Naive thymus-derived CD4-positive, alpha-beta T cell (primary cell): ENCODE measurements around the gene MT1F. TPM values are rescaled to one million over a fixed set of nuclear protein-coding genes. Genes with fewer than 3 reads are reported as not detected.

Source experiments
- ATAC-seq: fragments of 150-1000 bp; cut with Tn5 transposase; 2 replicates; pipeline ENCODE4 v1.10.0; 2021; ENCODE audit warnings: mild to moderate bottlenecking, moderate library complexity
- CTCF ChIA-PET: fragments of 350-600 bp; sonication (Branson Sonifier 250); formaldehyde crosslinking; loops from one replicate; lab custom pipeline; 2021; ENCODE audit warnings: antibody characterized with exemption; lab: Charles Lee
- POLR2A ChIA-PET: fragments of 350-600 bp; sonication (Branson Sonifier 250); formaldehyde crosslinking; loops from one replicate; lab custom pipeline; 2021; ENCODE audit warnings: antibody characterized with exemption, inconsistent platforms; lab: Charles Lee
- DNase-seq, 9 donors: peaks; one replicate each; pipeline versions ENCODE4 v3.0.0 to v3.0.0-alpha.2; 2020 to 2022; ENCODE audit warnings: mixed read lengths in 1 of 9
- H3K27ac ChIP-seq: one replicate; pipeline ENCODE4 v1.7.0; 2013; ENCODE audit warnings: mild to moderate bottlenecking, low read depth, low read length, moderate library complexity
- H3K27me3 ChIP-seq, 2 donors: one replicate each; pipeline ENCODE4 v1.7.0; 2013; ENCODE audit warnings: low read length in 2 of 2, mild to moderate bottlenecking in 2 of 2, moderate library complexity in 2 of 2; ENCODE audit not compliant: control insufficient read depth in 2 of 2, insufficient read depth in 2 of 2
- H3K36me3 ChIP-seq, 3 experiments: 1 replicate in 2 of 3; 2 replicates in 1 of 3; pipeline ENCODE4 v1.7.0; 2013; ENCODE audit warnings: low read length in 3 of 3, mild to moderate bottlenecking in 3 of 3, moderate library complexity in 1 of 3; ENCODE audit not compliant: insufficient read depth in 3 of 3, control insufficient read depth in 2 of 3
- H3K4me1 ChIP-seq, 2 donors: one replicate each; pipeline ENCODE4 v1.7.0; 2013; ENCODE audit warnings: low read length in 2 of 2, mild to moderate bottlenecking in 2 of 2, moderate library complexity in 1 of 2; ENCODE audit not compliant: control insufficient read depth in 2 of 2, insufficient read depth in 2 of 2
- H3K4me3 ChIP-seq: 2 replicates; pipeline ENCODE4 v1.7.0; 2013; ENCODE audit warnings: mild to moderate bottlenecking, low read length
- H3K9me3 ChIP-seq, 3 experiments: 1 replicate in 2 of 3; 2 replicates in 1 of 3; pipeline ENCODE4 v1.7.0; 2013; ENCODE audit warnings: low read length in 3 of 3; ENCODE audit not compliant: control insufficient read depth in 2 of 3
- H3K27ac Mint-ChIP-seq, 9 donors: one replicate each; pipeline ENCODE4 v1.8.0; 2020 to 2022; ENCODE audit warnings: mixed read lengths in 9 of 9, mild to moderate bottlenecking in 8 of 9, moderate library complexity in 5 of 9, inconsistent platforms in 2 of 9
- H3K27me3 Mint-ChIP-seq, 5 donors: one replicate each; pipeline ENCODE4 v1.8.0; 2021 to 2022; ENCODE audit warnings: mixed read lengths in 5 of 5, mild to moderate bottlenecking in 1 of 5
- H3K36me3 Mint-ChIP-seq, 5 donors: one replicate each; pipeline ENCODE4 v1.8.0; 2020 to 2022; ENCODE audit warnings: mixed read lengths in 5 of 5, mild to moderate bottlenecking in 3 of 5, inconsistent platforms in 1 of 5
- H3K4me1 Mint-ChIP-seq, 7 donors: one replicate each; pipeline ENCODE4 v1.8.0; 2020 to 2022; ENCODE audit warnings: mixed read lengths in 7 of 7, mild to moderate bottlenecking in 3 of 7, inconsistent platforms in 1 of 7
- H3K4me3 Mint-ChIP-seq, 10 donors: one replicate each; pipeline ENCODE4 v1.8.0; 2020 to 2022; ENCODE audit warnings: mild to moderate bottlenecking in 10 of 10, mixed read lengths in 10 of 10, moderate library complexity in 6 of 10, inconsistent platforms in 2 of 10
- H3K9me3 Mint-ChIP-seq, 11 donors: one replicate each; pipeline ENCODE4 v1.8.0; 2020 to 2022; ENCODE audit warnings: mixed read lengths in 11 of 11, mild to moderate bottlenecking in 4 of 11, inconsistent platforms in 1 of 11, moderate library complexity in 1 of 11
- intact Hi-C, 2 donors: fragments of 100-400 bp; cut with micrococcal nuclease; formaldehyde crosslinking; loops; one replicate each; pipeline ENCODE4 v1.15.1; 2023
- polyA plus RNA-seq, 2 donors: library from polyadenylated mRNA; unstranded; fragments of 300-500 nt; fragmentation: Illumina TruSeq; gene quantifications; one replicate each; pipeline ENCODE4 v1.2.3, GENCODE V29; 2021
- total RNA-seq, 6 experiments: library from RNA in 5 of 6; stranded (reverse) in 5 of 6; gene quantifications; 1 replicate in 5 of 6; 2 replicates in 1 of 6; pipeline ENCODE4 v1.2.3 and lab custom pipeline; 2021 to 2026

The MT1F gene
- total and polyA plus RNA-seq, 7 experiments from 2014 or later: 5.6 to 42.4 (median 8.9) TPM

- Histone ChIP-seq H3K36me3 (no peaks in the 10 kb centered on the region), H3K27me3 (no peaks in the 10 kb centered on the region), H3K4me1 (peaks cover 13 to 22% of the 10 kb centered on the region in 2 donors), H3K27ac (no peak overlapping the region), H3K9me3 (no peaks in the 10 kb centered on the region), H3K4me3 (no peak overlapping the region)
- no peak overlapping the region for H3K4me3 Mint-ChIP-seq
- CTCF ChIA-PET: interaction anchor here (1.1 kb wide), 1 partner anchor 23 kb away, joined by 3 read pairs; no protein-coding TSS in a partner anchor
- no peak for ATAC-seq
- intact Hi-C loops: no loop called here
- H3K4me1 Mint-ChIP-seq: peaks cover 7 to 43% (median 36%) of the 10 kb centered on the region in 7 donors
- DNase-seq: no peak
- POLR2A ChIA-PET: interaction anchor here (0.8 to 2.1 kb wide), 6 partner anchors 8 to 166 kb away, joined by 3 to 7 read pairs (median 4); no protein-coding TSS in a partner anchor
- no peaks in the 10 kb centered on the region for H3K9me3 Mint-ChIP-seq
- peak overlapping the region in 2 of 9 donors; percentile 16 to 33 for H3K27ac Mint-ChIP-seq
- H3K36me3 Mint-ChIP-seq: peaks cover 0 to 5% (median 0%) of the 10 kb centered on the region in 5 donors
- H3K27me3 Mint-ChIP-seq: peaks cover 2 to 13% (median 8%) of the 10 kb centered on the region in 5 donors
Measured at GRCh38 chr16:56679078-56679730, 21.4 kb downstream of the MT1F start.

GRCh38 chr16:56679818-56680217 is 22.1 kb downstream of the MT1F start:
- POLR2A ChIA-PET: interaction anchor here (0.8 to 1.3 kb wide), 4 partner anchors 9 to 166 kb away, joined by 3 to 6 read pairs (median 4); no protein-coding TSS in a partner anchor
- peaks cover 0 to 10% (median 6%) of the 10 kb centered on the region in 5 donors for H3K27me3 Mint-ChIP-seq
- CTCF ChIA-PET: interaction anchor here (1.1 kb wide), 1 partner anchor 22 kb away, joined by 3 read pairs; no protein-coding TSS in a partner anchor

GRCh38 chr16:56681939-56682702 is 24.4 kb downstream of the MT1F start, which contains the start of gene MT1X:
Gene MT1X (plus strand): TSS chr16:56682470. CDS start chr16:56682541, 71 bp downstream.
- H3K9me3 Mint-ChIP-seq: peaks cover 0 to 11% (median 3%) of the 10 kb centered on the region in 11 donors
- Histone ChIP-seq H3K9me3 (no peaks in the 10 kb centered on the region), H3K4me1 (peaks cover 13 to 15% of the 10 kb centered on the region in 2 donors), H3K27ac (peak within 1 kb of the TSS; percentile 81), H3K27me3 (no peaks in the 10 kb centered on the region), H3K4me3 (peak within 1 kb of the TSS; percentile 93), H3K36me3 (no peaks in the 10 kb centered on the region)
- H3K36me3 Mint-ChIP-seq: peaks cover 0 to 17% (median 9%) of the 10 kb centered on the region in 5 donors
- ChIA-PET POLR2A (interaction anchor here (0.6 to 3.0 kb wide), 18 partner anchors 11 to 164 kb away, joined by 3 to 19 read pairs (median 6); partner anchors contain the start of genes MT1F, MT1G and MT2A), CTCF (interaction anchor here (0.5 to 4.0 kb wide), 5 partner anchors 20 to 351 kb away, joined by 3 to 31 read pairs (median 3); no protein-coding TSS in a partner anchor)
- peaks cover 0 to 2% (median 0%) of the 10 kb centered on the region in 5 donors for H3K27me3 Mint-ChIP-seq
- H3K4me3 Mint-ChIP-seq: peak within 1 kb of the TSS; percentile 86 to 99 (median 96)
- H3K27ac Mint-ChIP-seq: peak within 1 kb of the TSS; percentile 89 to 99 (median 95)
- ATAC-seq (peak; percentile 100), DNase-seq (peak; percentile 77 to 94 (median 88))
- H3K4me1 Mint-ChIP-seq: peaks cover 0 to 28% (median 25%) of the 10 kb centered on the region in 7 donors
- intact Hi-C loops: loop anchor here (1.0 to 5.0 kb wide), 15 partner anchors 8 to 1053 kb away; partner anchors contain the start of genes MT1F (in 2 of the 2), MT2A (in 2 of the 2), HERPUD1 (in 1 of the 2) and KATNB1 (in 1 of the 2)

More at GRCh38 chr16:56679818-56680217, 22.1 kb downstream of the MT1F start:
- Histone ChIP-seq H3K27me3 (no peaks in the 10 kb centered on the region), H3K4me3 (no peak overlapping the region), H3K4me1 (peaks cover 13 to 22% of the 10 kb centered on the region in 2 donors), H3K9me3 (no peaks in the 10 kb centered on the region), H3K36me3 (no peaks in the 10 kb centered on the region), H3K27ac (no peak overlapping the region)
- Mint-ChIP-seq H3K9me3 (peaks cover 0 to 2% (median 0%) of the 10 kb centered on the region in 11 donors), H3K36me3 (peaks cover 0 to 10% (median 0%) of the 10 kb centered on the region in 5 donors), H3K4me3 (no peak overlapping the region), H3K27ac (peak overlapping the region in 2 of 9 donors; percentile 43 to 62), H3K4me1 (peaks cover 7 to 41% (median 37%) of the 10 kb centered on the region in 7 donors)
- intact Hi-C loops: loop anchor here in 1 of 2 donors (5.0 kb wide), 2 partner anchors 38 to 252 kb away; partner anchors contain the start of gene HERPUD1
- ATAC-seq (no peak), DNase-seq (no peak)

- peak overlapping the region; percentile 81 for H3K27ac ChIP-seq
- H3K4me3 Mint-ChIP-seq: peak overlapping the region; percentile 86 to 99 (median 96)
- H3K36me3 ChIP-seq: no peaks in the 10 kb centered on the region
- intact Hi-C loops: loop anchor here (1.0 to 5.0 kb wide), 15 partner anchors 9 to 1052 kb away; partner anchors contain the start of genes MT1F (in 2 of the 2), MT2A (in 2 of the 2), HERPUD1 (in 1 of the 2) and KATNB1 (in 1 of the 2)
- peaks cover 0 to 28% (median 25%) of the 10 kb centered on the region in 7 donors for H3K4me1 Mint-ChIP-seq
- peaks cover 13 to 15% of the 10 kb centered on the region in 2 donors for H3K4me1 ChIP-seq
- H3K27me3 ChIP-seq: no peaks in the 10 kb centered on the region
- peak overlapping the region; percentile 93 for H3K4me3 ChIP-seq
- H3K27ac Mint-ChIP-seq: peak overlapping the region; percentile 89 to 99 (median 95)
- DNase-seq (no peak), ATAC-seq (no peak)
- H3K9me3 ChIP-seq: no peaks in the 10 kb centered on the region
- peaks cover 0 to 5% (median 0%) of the 10 kb centered on the region in 5 donors for H3K27me3 Mint-ChIP-seq
- ChIA-PET POLR2A (interaction anchor here (0.6 to 3.0 kb wide), 18 partner anchors 11 to 165 kb away, joined by 3 to 19 read pairs (median 6); partner anchors contain the start of genes MT1F, MT1G and MT2A), CTCF (interaction anchor here (0.5 to 4.0 kb wide), 5 partner anchors 9 to 350 kb away, joined by 3 to 31 read pairs (median 3); no protein-coding TSS in a partner anchor)
- peaks cover 0 to 17% (median 11%) of the 10 kb centered on the region in 5 donors for H3K36me3 Mint-ChIP-seq
- peaks cover 0 to 11% (median 4%) of the 10 kb centered on the region in 11 donors for H3K9me3 Mint-ChIP-seq
Measured at GRCh38 chr16:56682703-56683397, 25.1 kb downstream of the MT1F start.

- Mint-ChIP-seq H3K27ac (peak overlapping the region in 7 of 9 donors; percentile 9 to 99 (median 89)), H3K27me3 (peaks cover 0 to 10% (median 0%) of the 10 kb centered on the region in 5 donors), H3K9me3 (peaks cover 0 to 11% (median 4%) of the 10 kb centered on the region in 11 donors), H3K4me1 (peaks cover 0 to 28% (median 25%) of the 10 kb centered on the region in 7 donors), H3K36me3 (peaks cover 0 to 17% (median 13%) of the 10 kb centered on the region in 5 donors), H3K4me3 (peak overlapping the region; percentile 86 to 99 (median 96))
- POLR2A ChIA-PET: interaction anchor here (0.9 to 3.0 kb wide), 13 partner anchors 10 to 166 kb away, joined by 3 to 19 read pairs (median 7); partner anchors contain the start of genes MT1F and MT2A
- H3K9me3 ChIP-seq: no peaks in the 10 kb centered on the region
- CTCF ChIA-PET: interaction anchor here (1.3 to 4.0 kb wide), 4 partner anchors 10 to 106 kb away, joined by 3 to 31 read pairs (median 6); no protein-coding TSS in a partner anchor
- peaks cover 13 to 15% of the 10 kb centered on the region in 2 donors for H3K4me1 ChIP-seq
- DNase-seq (no peak), ATAC-seq (no peak)
- H3K36me3 ChIP-seq: no peaks in the 10 kb centered on the region
- intact Hi-C loops: loop anchor here (2.0 to 5.0 kb wide), 3 partner anchors 41 to 249 kb away; partner anchors contain the start of gene HERPUD1 (in 1 of the 2)
- peak overlapping the region; percentile 93 for H3K4me3 ChIP-seq
- H3K27ac ChIP-seq: no peak overlapping the region
- no peaks in the 10 kb centered on the region for H3K27me3 ChIP-seq
Measured at GRCh38 chr16:56683424-56684172, 25.8 kb downstream of the MT1F start.
